Measurements from ENCODE around the gene MAST4.

- no peak for TF ChIP-seq E2F2 (CRISPR knock-in tag; IDR thresholded peaks at IDR 0.05; ENCODE audit: borderline replicate concordance)
- TF ChIP-seq CTCF (CRISPR knock-in tag; IDR thresholded peaks at IDR 0.05) = no peak
- TF ChIP-seq U2AF2 (IDR thresholded peaks at IDR 0.05; ENCODE audit: low read depth, low read length) = no peak
- no peak for TF ChIP-seq ZNF782 (CRISPR knock-in tag; IDR thresholded peaks at IDR 0.05; ENCODE audit: borderline replicate concordance)
- TF ChIP-seq ISL2 (CRISPR knock-in tag; IDR thresholded peaks at IDR 0.05) = no peak
- TF ChIP-seq SOX13 (IDR thresholded peaks at IDR 0.05) = no peak
- TF ChIP-seq SOX13 (CRISPR knock-in tag; conservative IDR thresholded peaks at IDR 0.05 in 1 of 2, IDR thresholded peaks at IDR 0.05 in 1 of 2) = no peak
- no peak for TF ChIP-seq ZNF24 (IDR thresholded peaks at IDR 0.05)
- no peak for TF ChIP-seq ZNF816 (CRISPR knock-in tag; IDR thresholded peaks at IDR 0.05; ENCODE audit: borderline replicate concordance)
- no peak for TF ChIP-seq TEAD2 (CRISPR knock-in tag; IDR thresholded peaks at IDR 0.05)
Measured at GRCh38 chr5:66882606-66883227, 286.5 kb downstream of the MAST4 start.

Data from HepG2 (cell line).